ENCODE results near the gene HBG1.

Gene HBG1

GRCh38 chr11:5229796-5230195, 19.9 kb downstream of the HBG1 start (continued):
- TF ChIP-seq KLF17 (tag by site-specific recombination; IDR thresholded peaks at IDR 0.05): no peak

GRCh38 chr11:5229356-5229755, 20.3 kb downstream of the HBG1 start:
- Histone ChIP-seq H3K27ac (ENCODE audit: extremely low read depth, low read depth, low read length) (no peak overlapping the region), H3K36me3 (ENCODE audit: control insufficient read depth in 2 of 2, insufficient read depth in 1 of 2, low read length in 2 of 2) (no peaks in the 10 kb centered on the region), H3K9me3 (ENCODE audit: control insufficient read depth, insufficient read depth, low read depth, low read length) (no peaks in the 10 kb centered on the region), H3K4me1 (ENCODE audit: control insufficient read depth, insufficient read depth, low read length) (no peaks in the 10 kb centered on the region), H3K4me3 (ENCODE audit: low read depth, low read length) (no peak overlapping the region)
- TF ChIP-seq ZNF133 (tag by site-specific recombination; IDR thresholded peaks at IDR 0.05) (no peak), ZNF560 (tag by site-specific recombination; IDR thresholded peaks at IDR 0.05; ENCODE audit: borderline replicate concordance) (no peak), ZNF292 (tag by site-specific recombination; IDR thresholded peaks at IDR 0.05; ENCODE audit: borderline replicate concordance, low read depth) (no peak), ZNF558 (tag by site-specific recombination; IDR thresholded peaks at IDR 0.05) (no peak), ZNF530 (tag by site-specific recombination; IDR thresholded peaks at IDR 0.05; ENCODE audit: low read depth) (no peak), PRDM1 (tag by site-specific recombination; IDR thresholded peaks at IDR 0.05) (no peak), YY2 (tag by site-specific recombination; IDR thresholded peaks at IDR 0.05) (no peak), ZNF585B (tag by site-specific recombination; IDR thresholded peaks at IDR 0.05) (no peak), ZNF416 (tag by site-specific recombination; IDR thresholded peaks at IDR 0.05) (no peak)
- ChIA-PET POLR2A (no interaction called here), CTCF (interaction anchor here (0.5 kb wide), 1 partner anchor 183 kb away, joined by 3 read pairs; no protein-coding TSS in a partner anchor)

GRCh38 chr11:5228124-5228523, 21.5 kb downstream of the HBG1 start:
- Histone ChIP-seq H3K27ac (ENCODE audit: extremely low read depth, low read depth, low read length) (no peak overlapping the region), H3K9me3 (ENCODE audit: control insufficient read depth, insufficient read depth, low read depth, low read length) (no peaks in the 10 kb centered on the region), H3K36me3 (ENCODE audit: control insufficient read depth in 2 of 2, insufficient read depth in 1 of 2, low read length in 2 of 2) (no peaks in the 10 kb centered on the region), H3K4me1 (ENCODE audit: control insufficient read depth, insufficient read depth, low read length) (no peaks in the 10 kb centered on the region), H3K4me3 (ENCODE audit: low read depth, low read length) (no peak overlapping the region)
- POLR2A ChIA-PET: no interaction called here
- CTCF ChIA-PET: no interaction called here
- TF ChIP-seq ZNF501 (tag by site-specific recombination; IDR thresholded peaks at IDR 0.05): no peak
- no peak for TF ChIP-seq ZNF692 (tag by site-specific recombination; IDR thresholded peaks at IDR 0.05)
- no peak for TF ChIP-seq ZBTB11 (tag by site-specific recombination; conservative IDR thresholded peaks at IDR 0.05; ENCODE audit: low read depth)
- no peak for TF ChIP-seq PRDM10 (tag by site-specific recombination; IDR thresholded peaks at IDR 0.05)
- no peak for TF ChIP-seq ZNF704 (tag by site-specific recombination; IDR thresholded peaks at IDR 0.05)
- no peak for TF ChIP-seq ZBTB48 (tag by site-specific recombination; IDR thresholded peaks at IDR 0.05)
- no peak for TF ChIP-seq EGR2 (tag by site-specific recombination; IDR thresholded peaks at IDR 0.05; ENCODE audit: low read depth)
- TF ChIP-seq ZNF548 (tag by site-specific recombination; IDR thresholded peaks at IDR 0.05): no peak
- no peak for TF ChIP-seq YY1 (tag by site-specific recombination; IDR thresholded peaks at IDR 0.05)
- TF ChIP-seq ZNF184 (tag by site-specific recombination; IDR thresholded peaks at IDR 0.05): no peak
- no peak for TF ChIP-seq ZNF670 (tag by site-specific recombination; IDR thresholded peaks at IDR 0.05; ENCODE audit: low read depth)
- no peak for TF ChIP-seq ZNF202 (tag by site-specific recombination; IDR thresholded peaks at IDR 0.05; ENCODE audit: borderline replicate concordance)
- TF ChIP-seq ZNF629 (tag by site-specific recombination; IDR thresholded peaks at IDR 0.05): no peak
- TF ChIP-seq ZNF23 (tag by site-specific recombination; IDR thresholded peaks at IDR 0.05; ENCODE audit: borderline replicate concordance): no peak
- TF ChIP-seq ZNF426 (tag by site-specific recombination; IDR thresholded peaks at IDR 0.05): no peak
